Hepatocyte (in vitro differentiated cells): ENCODE results near the gene SLC2A13.

ENCODE experiments used
- EZH2 ChIP-seq: fragments of 200-600 bp; sonication (generic); IDR thresholded peaks from 2 replicates; pipeline ENCODE4 v1.6.1; 2016; ENCODE audit warnings: antibody characterized with exemption, mild to moderate bottlenecking, borderline replicate concordance
- EZH2phosphoT487 ChIP-seq: fragments of 200-600 bp; sonication (generic); IDR thresholded peaks from one replicate; pipeline ENCODE4 v1.6.1; 2018; ENCODE audit warnings: antibody characterized with exemption, mild to moderate bottlenecking, low read depth, moderate library complexity; ENCODE audit not compliant: unreplicated experiment, severe bottlenecking
- TF ChIP-seq, protein P1 (sequence below): fragments of 200-600 bp; sonication (generic); IDR thresholded peaks from 2 replicates; pipeline ENCODE4 v1.5.1; 2016; ENCODE audit warnings: antibody characterized with exemption, mild to moderate bottlenecking; ENCODE audit not compliant: poor library complexity

DNA sequence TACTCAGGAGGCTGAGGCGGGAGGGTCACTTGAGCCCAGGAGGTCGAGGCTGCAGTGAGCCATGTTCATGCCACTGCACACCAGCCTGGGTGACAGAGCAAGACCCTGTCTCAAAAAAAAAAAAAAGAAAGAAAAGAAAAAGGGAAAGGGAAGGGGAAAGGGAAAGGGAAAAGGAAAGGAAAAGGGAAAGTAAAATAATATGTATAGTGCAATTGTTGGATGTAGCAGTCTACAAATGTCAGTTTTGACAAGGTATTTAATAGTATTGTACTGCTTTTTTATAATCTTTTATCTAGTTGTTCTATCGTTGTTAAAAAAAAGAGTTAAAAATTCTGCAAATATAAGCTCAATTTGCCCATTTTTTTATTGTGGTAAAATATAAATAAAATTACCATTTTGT, 67.3 kb downstream of the SLC2A13 start:
- TF ChIP-seq, protein P1, sequence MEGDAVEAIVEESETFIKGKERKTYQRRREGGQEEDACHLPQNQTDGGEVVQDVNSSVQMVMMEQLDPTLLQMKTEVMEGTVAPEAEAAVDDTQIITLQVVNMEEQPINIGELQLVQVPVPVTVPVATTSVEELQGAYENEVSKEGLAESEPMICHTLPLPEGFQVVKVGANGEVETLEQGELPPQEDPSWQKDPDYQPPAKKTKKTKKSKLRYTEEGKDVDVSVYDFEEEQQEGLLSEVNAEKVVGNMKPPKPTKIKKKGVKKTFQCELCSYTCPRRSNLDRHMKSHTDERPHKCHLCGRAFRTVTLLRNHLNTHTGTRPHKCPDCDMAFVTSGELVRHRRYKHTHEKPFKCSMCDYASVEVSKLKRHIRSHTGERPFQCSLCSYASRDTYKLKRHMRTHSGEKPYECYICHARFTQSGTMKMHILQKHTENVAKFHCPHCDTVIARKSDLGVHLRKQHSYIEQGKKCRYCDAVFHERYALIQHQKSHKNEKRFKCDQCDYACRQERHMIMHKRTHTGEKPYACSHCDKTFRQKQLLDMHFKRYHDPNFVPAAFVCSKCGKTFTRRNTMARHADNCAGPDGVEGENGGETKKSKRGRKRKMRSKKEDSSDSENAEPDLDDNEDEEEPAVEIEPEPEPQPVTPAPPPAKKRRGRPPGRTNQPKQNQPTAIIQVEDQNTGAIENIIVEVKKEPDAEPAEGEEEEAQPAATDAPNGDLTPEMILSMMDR = no peak
- no peak for TF ChIP-seq EZH2
- TF ChIP-seq EZH2phosphoT487 = no peak
